Left ventricle myocardium superior (tissue), 1 donor: ENCODE data around the gene RBMX2. TPM values are rescaled to one million over a fixed set of nuclear protein-coding genes. Genes with fewer than 3 reads are reported as not detected.
"Not testable (repeated sequence)": the region's sequence is repeated elsewhere in the genome, so short reads cannot be mapped to it uniquely, and the experiment has no call there.

Experiments
- ATAC-seq: fragments of 200-7000 bp; cut with Tn5 transposase; one replicate; pipeline ENCODE4 v1.9.1; 2020; ENCODE audit warnings: mild to moderate bottlenecking, moderate library complexity
- DNase-seq: peaks from one replicate; pipeline ENCODE4 v3.0.0-alpha.2; 2020
- intact Hi-C: fragments of 100-400 bp; cut with micrococcal nuclease; formaldehyde crosslinking; loops from one replicate; pipeline ENCODE4 v1.11.0; 2022
- long read RNA-seq: library from polyadenylated mRNA; unstranded; transcript quantifications from one replicate; pipeline ENCODE4 v2.0.0, GENCODE V29; 2021
- total RNA-seq: library from RNA; stranded (reverse); fragmentation: NEBNext Ultra II Directional; extraction: Animal tissue kit (Norgen Biotek cat#: 25700); gene quantifications from one replicate; pipeline ENCODE4 v1.2.1, GENCODE V29; 2021
- donor health status: DM: no; HTN: yes; CAD: no; lungs with severe emphysema.

Gene RBMX2
- total RNA-seq, result 11.4 TPM
- long read RNA-seq, partial matches to known transcripts, result 5 of 11 reads
- long read RNA-seq, other reads (novel, unspliced or antisense), result 0 of 11 reads

GRCh38 chrX:130401415-130402207 lies at the start of gene RBMX2:
Gene RBMX2, plus strand, starts transcription at chrX:130401987. Its CDS starts 46 bp downstream, at chrX:130402033.
- intact Hi-C loops, result no loop called here
- DNase-seq, result peak; percentile 87
- ATAC-seq, result peak; percentile 100

- DNase-seq, intact Hi-C loops, ATAC-seq: not testable (repeated sequence)
These were observed 49.7 kb upstream of the RBMX2 start for GRCh38 chrX:130352050-130352449.

- ATAC-seq (no peak), DNase-seq (no peak)
- intact Hi-C loops, result no loop called here
These were observed 25.7 kb upstream of the RBMX2 start for GRCh38 chrX:130376077-130376476.

GRCh38 chrX:130378024-130378669 lies 23.6 kb upstream of the RBMX2 start:
- DNase-seq (no peak), ATAC-seq (no peak)
- intact Hi-C loops, result no loop called here

- DNase-seq (no peak), ATAC-seq (no peak)
- intact Hi-C loops, result no loop called here
These were observed 16.3 kb upstream of the RBMX2 start, which contains the start of gene GPR119 for GRCh38 chrX:130385520-130385919. Gene GPR119, minus strand, starts transcription at chrX:130385674. Its CDS starts 227 bp downstream, at chrX:130385447.

GRCh38 chrX:130386408-130386808 lies 15.4 kb upstream of the RBMX2 start:
- ATAC-seq (no peak), DNase-seq (no peak)
- intact Hi-C loops, result no loop called here

GRCh38 chrX:130393451-130394074 lies 8.2 kb upstream of the RBMX2 start:
- ATAC-seq (peak; percentile 41), DNase-seq (peak; percentile 35)
- intact Hi-C loops, result no loop called here

- ATAC-seq (no peak), DNase-seq (no peak)
- intact Hi-C loops, result no loop called here
These were observed 6.4 kb upstream of the RBMX2 start for GRCh38 chrX:130395341-130395740.

- intact Hi-C loops, result no loop called here
- no peak for ATAC-seq
- no peak for DNase-seq
These were observed 459 bp downstream of the RBMX2 start for GRCh38 chrX:130402208-130402684.

- no peak for ATAC-seq
- intact Hi-C loops, result no loop called here
- no peak for DNase-seq
These were observed 11.6 kb downstream of the RBMX2 start for GRCh38 chrX:130413415-130413814.

- intact Hi-C loops, result no loop called here
- ATAC-seq, result no peak
- no peak for DNase-seq
These were observed 13.0 kb downstream of the RBMX2 start for GRCh38 chrX:130414800-130415199.

- intact Hi-C loops, result no loop called here
- ATAC-seq (no peak), DNase-seq (no peak)
These were observed 13.4 kb downstream of the RBMX2 start for GRCh38 chrX:130415201-130415600.

GRCh38 chrX:130416785-130417184 lies 15.0 kb downstream of the RBMX2 start:
- intact Hi-C loops, result no loop called here
- no peak for DNase-seq
- no peak for ATAC-seq

GRCh38 chrX:130418066-130418465 lies 16.3 kb downstream of the RBMX2 start:
- no peak for DNase-seq
- ATAC-seq, result no peak
- intact Hi-C loops, result no loop called here

GRCh38 chrX:130418740-130419139 lies 17.0 kb downstream of the RBMX2 start:
- intact Hi-C loops, result no loop called here
- ATAC-seq, result no peak

GRCh38 chrX:130419263-130419662 lies 17.5 kb downstream of the RBMX2 start:
- DNase-seq (no peak), ATAC-seq (no peak)
- intact Hi-C loops, result no loop called here

More at GRCh38 chrX:130418740-130419139, 17.0 kb downstream of the RBMX2 start:
- no peak for DNase-seq

- intact Hi-C loops, result no loop called here
- DNase-seq (no peak), ATAC-seq (no peak)
These were observed 24.7 kb downstream of the RBMX2 start for GRCh38 chrX:130426531-130426930.

- DNase-seq, intact Hi-C loops, ATAC-seq: not testable (repeated sequence)
These were observed 27.4 kb downstream of the RBMX2 start for GRCh38 chrX:130429236-130429635.

- intact Hi-C loops, result no loop called here
- no peak for ATAC-seq
- no peak for DNase-seq
These were observed 34.1 kb downstream of the RBMX2 start for GRCh38 chrX:130435937-130436336.

GRCh38 chrX:130437996-130438395 lies 36.2 kb downstream of the RBMX2 start:
- ATAC-seq, DNase-seq, intact Hi-C loops: not testable (repeated sequence)
